ENCODE data around the gene APOC4. TPM values are rescaled to one million over a fixed set of nuclear protein-coding genes. Genes with fewer than 3 reads are reported as not detected.
"Not testable (repeated sequence)": the region's sequence is repeated elsewhere in the genome, so short reads cannot be mapped to it uniquely, and the experiment has no call there.

APOC4 gene
- total and polyA plus RNA-seq, 8 donors = 0.33 TPM; not detected in 7

- intact Hi-C loops (cut with DNase I; ENCODE audit: low total_unique reads) = no loop called here
- Histone ChIP-seq H3K36me3 (peaks cover under 1 to 5% (median 2%) of the 10 kb centered on the region in 4 donors), H3K4me1 (peaks cover 28 to 47% (median 36%) of the 10 kb centered on the region in 4 donors), H3K27me3 (peaks cover 2 to 62% (median 27%) of the 10 kb centered on the region in 3 donors), H3K4me3 (no peak overlapping the region), H3K9me3 (no peaks in the 10 kb centered on the region), H3K27ac (no peak overlapping the region)
- DNase-seq = no peak
- 91 to 97% (median 94%) methylated on average over 41 to 46 of the region's 46 CpGs for WGBS, 5 donors
- no peak for TF ChIP-seq POLR2A (IDR thresholded peaks at IDR 0.05)
- TF ChIP-seq POLR2AphosphoS5 (IDR thresholded peaks at IDR 0.05) = no peak
- TF ChIP-seq EP300 (IDR thresholded peaks at IDR 0.05) = no peak
- TF ChIP-seq CTCF (IDR thresholded peaks at IDR 0.05) = no peak
Observed at GRCh38 chr19:44908074-44908835, 33.8 kb upstream of the APOC4 start.

GRCh38 chr19:44908836-44909261 lies 33.2 kb upstream of the APOC4 start:
- intact Hi-C loops (cut with DNase I; ENCODE audit: low total_unique reads) = no loop called here

GRCh38 chr19:44909775-44910174 lies 32.3 kb upstream of the APOC4 start:
- peak in 1 of 2 donors; percentile 5 for DNase-seq
- H3K9me3 ChIP-seq = no peaks in the 10 kb centered on the region
- intact Hi-C loops (cut with DNase I; ENCODE audit: low total_unique reads) = no loop called here
- peaks cover 2 to 63% (median 21%) of the 10 kb centered on the region in 3 donors for H3K27me3 ChIP-seq
- H3K36me3 ChIP-seq = no peaks in the 10 kb centered on the region
- 82 to 95% (median 86%) methylated on average over 5 of the region's 5 CpGs for WGBS, 5 donors
- no peak overlapping the region for H3K27ac ChIP-seq
- TF ChIP-seq EP300 (IDR thresholded peaks at IDR 0.05) (no peak), POLR2AphosphoS5 (IDR thresholded peaks at IDR 0.05) (no peak), POLR2A (IDR thresholded peaks at IDR 0.05) (no peak), CTCF (IDR thresholded peaks at IDR 0.05) (no peak)
- no peak overlapping the region for H3K4me3 ChIP-seq
- H3K4me1 ChIP-seq = peaks cover 30 to 47% (median 34%) of the 10 kb centered on the region in 4 donors

More at GRCh38 chr19:44908836-44909261, 33.2 kb upstream of the APOC4 start:
- TF ChIP-seq POLR2A (IDR thresholded peaks at IDR 0.05) = no peak
- TF ChIP-seq POLR2AphosphoS5 (IDR thresholded peaks at IDR 0.05) = no peak
- no peak for TF ChIP-seq EP300 (IDR thresholded peaks at IDR 0.05)
- no peak for TF ChIP-seq CTCF (IDR thresholded peaks at IDR 0.05)
- Histone ChIP-seq H3K4me3 (no peak overlapping the region), H3K4me1 (peaks cover 28 to 47% (median 34%) of the 10 kb centered on the region in 4 donors), H3K27ac (no peak overlapping the region), H3K36me3 (no peaks in the 10 kb centered on the region), H3K9me3 (no peaks in the 10 kb centered on the region), H3K27me3 (peaks cover 2 to 66% (median 27%) of the 10 kb centered on the region in 3 donors)
- DNase-seq = no peak
- 94 to 98% (median 96%) methylated on average over 31 to 44 of the region's 44 CpGs for WGBS, 5 donors

GRCh38 chr19:44911896-44912295 lies 30.1 kb upstream of the APOC4 start:
- H3K27me3 ChIP-seq = peaks cover 0 to 42% (median 0%) of the 10 kb centered on the region in 3 donors
- H3K27ac ChIP-seq; DNase-seq; intact Hi-C loops (cut with DNase I; ENCODE audit: low total_unique reads); H3K36me3 ChIP-seq; H3K4me3 ChIP-seq; H3K9me3 ChIP-seq: not testable (repeated sequence)
- peaks cover 12 to 35% (median 20%) of the 10 kb centered on the region in 4 donors for H3K4me1 ChIP-seq
- WGBS, 5 donors = 88 to 96% (median 90%) methylated on average over 6 of the region's 6 CpGs

GRCh38 chr19:44912854-44913253 lies 29.2 kb upstream of the APOC4 start:
- H3K9me3 ChIP-seq = no peaks in the 10 kb centered on the region
- no peaks in the 10 kb centered on the region for H3K36me3 ChIP-seq
- peaks cover 0 to 32% (median 0%) of the 10 kb centered on the region in 3 donors for H3K27me3 ChIP-seq
- 31 to 67% (median 50%) methylated on average over 5 to 6 of the region's 6 CpGs for WGBS, 5 donors
- TF ChIP-seq CTCF (IDR thresholded peaks at IDR 0.05) = no peak
- no peak for TF ChIP-seq POLR2A (IDR thresholded peaks at IDR 0.05)
- TF ChIP-seq POLR2AphosphoS5 (IDR thresholded peaks at IDR 0.05) = no peak
- TF ChIP-seq EP300 (IDR thresholded peaks at IDR 0.05) = no peak
- no peak overlapping the region for H3K4me3 ChIP-seq
- intact Hi-C loops (cut with DNase I; ENCODE audit: low total_unique reads) = no loop called here
- no peak overlapping the region for H3K27ac ChIP-seq
- H3K4me1 ChIP-seq = peaks cover 12 to 35% (median 20%) of the 10 kb centered on the region in 4 donors
- peak in 1 of 2 donors; percentile 59 for DNase-seq

- DNase-seq = peak in 1 of 2 donors; percentile 22
- H3K36me3 ChIP-seq; intact Hi-C loops (cut with DNase I; ENCODE audit: low total_unique reads); H3K9me3 ChIP-seq: not testable (repeated sequence)
- Histone ChIP-seq H3K27me3 (peaks cover 0 to 28% (median 0%) of the 10 kb centered on the region in 3 donors), H3K4me3 (peak overlapping the region; percentile 46 to 52 (median 49)), H3K27ac (peak overlapping the region in 2 of 5 donors; percentile 32 to 61), H3K4me1 (peaks cover 12 to 35% (median 20%) of the 10 kb centered on the region in 4 donors)
- WGBS, 5 donors = 40 to 48% (median 45%) methylated on average over 22 to 23 of the region's 23 CpGs
Observed at GRCh38 chr19:44913512-44914432, 28.3 kb upstream of the APOC4 start.

All from stomach (tissue), 9 donors.